GM13977 (cell line): ENCODE data around the gene TIMM50.

Experiments used
- DNase-seq: peaks from one replicate; pipeline ENCODE4 v3.0.0; 2012; ENCODE audit warnings: low spot score
- in situ Hi-C: fragments of 300-500 bp; cut with MboI; formaldehyde crosslinking; loops from one replicate; pipeline ENCODE4 v1.12.0; 2022; ENCODE audit warnings: low sequenced_read_pairs, low pct_unique_long_range_greater_than_20kb, mixed read lengths, inconsistent platforms; ENCODE audit not compliant: unreplicated experiment
- TF ChIP-seq, protein P1 (sequence below): IDR thresholded peaks from 2 replicates; pipeline ENCODE4 v1.5.1; 2012; ENCODE audit warnings: mild to moderate bottlenecking, control low read depth; ENCODE audit not compliant: insufficient read depth; ENCODE audit errors: extremely low read depth, missing control alignments

TIMM50 gene

DNA sequence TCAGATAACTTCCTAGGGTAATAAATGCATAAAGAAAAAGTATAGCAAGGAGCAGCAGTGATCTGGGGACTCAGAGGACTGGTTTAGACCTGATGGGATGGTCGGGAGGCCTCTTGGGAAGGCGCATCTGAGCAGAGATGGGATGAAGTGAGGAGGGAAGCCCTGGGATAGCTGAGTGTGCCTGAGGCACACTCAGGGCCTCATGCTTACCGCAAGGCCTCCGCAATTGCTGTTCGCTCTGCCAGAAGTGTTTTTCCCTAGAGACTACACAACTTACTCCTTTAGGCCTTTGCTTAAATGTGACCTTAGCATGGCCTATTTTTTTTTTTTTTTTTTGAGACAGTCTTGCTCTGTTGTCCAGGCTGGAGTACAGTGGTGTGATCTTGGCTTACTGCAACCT, 14.0 kb downstream of the TIMM50 start:
- TF ChIP-seq, protein P1, sequence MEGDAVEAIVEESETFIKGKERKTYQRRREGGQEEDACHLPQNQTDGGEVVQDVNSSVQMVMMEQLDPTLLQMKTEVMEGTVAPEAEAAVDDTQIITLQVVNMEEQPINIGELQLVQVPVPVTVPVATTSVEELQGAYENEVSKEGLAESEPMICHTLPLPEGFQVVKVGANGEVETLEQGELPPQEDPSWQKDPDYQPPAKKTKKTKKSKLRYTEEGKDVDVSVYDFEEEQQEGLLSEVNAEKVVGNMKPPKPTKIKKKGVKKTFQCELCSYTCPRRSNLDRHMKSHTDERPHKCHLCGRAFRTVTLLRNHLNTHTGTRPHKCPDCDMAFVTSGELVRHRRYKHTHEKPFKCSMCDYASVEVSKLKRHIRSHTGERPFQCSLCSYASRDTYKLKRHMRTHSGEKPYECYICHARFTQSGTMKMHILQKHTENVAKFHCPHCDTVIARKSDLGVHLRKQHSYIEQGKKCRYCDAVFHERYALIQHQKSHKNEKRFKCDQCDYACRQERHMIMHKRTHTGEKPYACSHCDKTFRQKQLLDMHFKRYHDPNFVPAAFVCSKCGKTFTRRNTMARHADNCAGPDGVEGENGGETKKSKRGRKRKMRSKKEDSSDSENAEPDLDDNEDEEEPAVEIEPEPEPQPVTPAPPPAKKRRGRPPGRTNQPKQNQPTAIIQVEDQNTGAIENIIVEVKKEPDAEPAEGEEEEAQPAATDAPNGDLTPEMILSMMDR = no peak
- no peak for DNase-seq
- in situ Hi-C loops = no loop called here

DNA sequence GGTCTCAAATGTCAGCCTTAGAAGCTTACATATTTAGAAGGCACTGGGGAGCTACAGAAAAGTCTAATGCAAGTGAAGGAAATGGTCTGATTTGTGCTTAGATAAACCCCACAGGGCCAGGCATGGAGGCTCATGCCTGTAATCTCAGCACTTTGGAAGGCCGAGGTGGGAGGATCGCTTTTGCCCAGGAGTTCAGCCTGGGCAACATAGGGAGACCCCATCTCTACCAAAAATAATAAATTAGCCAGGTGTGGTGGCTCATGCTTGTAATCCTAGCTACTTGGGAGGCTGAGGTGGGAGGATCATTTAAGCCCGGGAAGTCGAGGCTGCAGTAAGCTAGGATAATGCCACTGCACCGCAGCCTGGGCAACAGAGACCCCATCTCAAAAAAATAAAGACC, 15.4 kb downstream of the TIMM50 start:
- in situ Hi-C loops = no loop called here
- TF ChIP-seq, protein P1 = no peak
- no peak for DNase-seq

DNA sequence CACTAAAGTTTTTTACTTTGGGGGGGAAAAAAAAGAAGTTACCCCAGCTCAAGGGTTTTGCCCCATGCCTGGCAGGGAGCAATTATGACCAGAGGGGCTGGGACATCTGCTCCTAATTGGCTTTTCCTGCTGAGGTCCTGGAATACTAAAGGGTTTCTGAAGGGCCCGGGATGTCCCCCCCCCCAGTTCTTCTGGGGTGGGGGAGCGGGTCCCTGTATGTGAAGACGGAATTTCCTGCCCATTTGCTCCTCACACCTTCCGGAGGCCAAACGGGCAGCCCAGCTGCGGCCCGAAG, 17.0 kb downstream of the TIMM50 start:
- TF ChIP-seq, protein P1 = no peak
- in situ Hi-C loops = no loop called here
- DNase-seq = no peak

DNA sequence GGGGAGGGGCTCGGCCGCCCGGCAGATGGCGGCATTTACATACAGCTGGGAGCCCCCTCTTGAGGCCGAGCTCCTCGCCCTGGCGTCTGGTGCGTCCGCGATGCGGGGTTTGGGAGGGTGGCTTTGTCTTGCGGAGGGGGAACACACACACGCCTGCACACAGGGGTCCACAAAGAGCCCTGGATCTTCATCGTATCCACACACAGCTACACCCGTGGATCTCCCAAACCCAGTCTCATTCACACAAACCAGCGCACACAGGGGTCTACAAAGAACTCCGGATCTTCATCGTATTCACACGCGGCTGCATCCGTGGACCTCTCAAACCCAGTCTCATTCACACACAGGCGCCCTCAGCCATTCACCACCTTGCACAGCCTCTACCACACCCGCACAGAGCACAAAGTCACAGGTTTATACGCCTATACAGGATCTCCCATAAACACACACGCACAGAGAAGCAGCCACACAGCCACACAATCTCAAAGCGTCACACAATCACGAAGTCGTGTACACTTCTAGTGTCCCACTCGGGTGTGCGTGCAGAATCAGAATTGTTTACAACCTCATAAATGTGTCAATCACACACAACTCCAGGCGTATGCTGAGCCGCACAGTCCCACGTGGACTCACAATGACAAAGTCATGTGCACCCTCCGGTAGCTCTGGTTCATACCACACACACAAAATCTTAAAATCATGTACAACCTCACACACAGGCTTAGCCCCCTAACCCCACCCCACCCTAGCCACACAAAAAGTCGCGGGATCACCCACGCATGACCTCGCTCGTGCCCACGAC, 17.6 kb downstream of the TIMM50 start:
- peak; percentile 71 for DNase-seq
- TF ChIP-seq, protein P1 = peak; percentile 24
- in situ Hi-C loops = no loop called here

DNA sequence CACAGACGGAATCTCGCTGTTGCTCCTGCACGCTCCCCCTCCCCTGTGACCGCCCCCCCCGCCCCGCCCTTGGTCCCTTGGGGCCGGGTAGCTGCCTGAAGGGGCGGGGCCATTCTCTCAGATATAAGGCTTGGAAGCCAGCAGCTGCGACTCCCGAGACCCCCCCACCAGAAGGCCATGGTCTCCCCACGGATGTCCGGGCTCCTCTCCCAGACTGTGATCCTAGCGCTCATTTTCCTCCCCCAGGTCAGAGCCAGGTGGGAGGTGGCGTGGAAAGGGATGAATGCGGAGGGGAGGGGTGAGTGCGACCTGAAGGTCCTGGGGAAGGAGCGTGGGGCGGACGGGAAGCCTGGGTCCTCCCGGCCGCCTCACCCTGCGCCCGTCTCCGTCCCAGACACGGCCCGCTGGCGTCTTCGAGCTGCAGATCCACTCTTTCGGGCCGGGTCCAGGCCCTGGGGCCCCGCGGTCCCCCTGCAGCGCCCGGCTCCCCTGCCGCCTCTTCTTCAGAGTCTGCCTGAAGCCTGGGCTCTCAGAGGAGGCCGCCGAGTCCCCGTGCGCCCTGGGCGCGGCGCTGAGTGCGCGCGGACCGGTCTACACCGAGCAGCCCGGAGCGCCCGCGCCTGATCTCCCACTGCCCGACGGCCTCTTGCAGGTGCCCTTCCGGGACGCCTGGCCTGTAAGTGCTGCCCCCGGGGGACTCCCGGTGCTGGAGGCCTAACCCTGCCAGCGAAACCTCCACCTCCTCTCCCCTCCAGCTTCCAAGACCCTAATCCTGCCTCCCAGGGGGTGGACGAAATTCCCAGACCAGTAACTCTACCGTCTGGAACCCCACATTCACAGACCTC, 18.4 kb downstream of the TIMM50 start, which contains the start of gene DLL3:
Gene DLL3, plus strand, starts transcription at position 150 of the 845 bp plus-strand sequence. Its CDS starts 28 bp downstream, at position 178.
- in situ Hi-C loops = no loop called here
- no peak for DNase-seq

DNA sequence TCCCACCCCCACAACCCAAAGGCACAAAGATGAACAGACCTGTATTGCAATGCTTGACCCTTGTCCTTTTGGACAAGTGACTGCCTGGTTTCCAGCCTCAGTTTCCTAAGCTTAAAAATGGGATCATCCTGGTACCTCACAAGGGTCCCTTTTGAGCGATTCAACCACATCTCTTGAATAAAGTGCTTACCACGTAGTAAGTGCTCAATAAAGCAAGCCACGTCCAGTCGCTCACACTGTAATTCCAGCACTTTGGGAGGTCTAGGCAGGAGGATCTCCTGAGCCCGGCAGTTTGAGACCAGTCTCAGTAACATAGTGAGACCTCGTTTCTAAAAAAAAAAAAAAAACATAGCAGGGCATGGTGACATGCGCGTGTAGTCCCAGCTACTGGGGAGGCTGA, 19.3 kb downstream of the TIMM50 start:
- in situ Hi-C loops = no loop called here
- TF ChIP-seq, protein P1 = no peak
- DNase-seq = no peak

More for the DNA sequence above, 18.4 kb downstream of the TIMM50 start, which contains the start of gene DLL3:
- TF ChIP-seq, protein P1 = no peak
